Liver (tissue), 9 donors: Measurements from ENCODE around the gene GMEB2. TPM values are rescaled to one million over a fixed set of nuclear protein-coding genes. Genes with fewer than 3 reads are reported as not detected.

ENCODE experiments used
- DNase-seq: peaks from one replicate; pipeline ENCODE4 v3.0.0-alpha.2; 2017; ENCODE audit warnings: low spot score
- H3K27ac ChIP-seq, 2 donors: one replicate each; pipeline ENCODE4 v1.7.0; 2013; ENCODE audit warnings: inconsistent platforms in 2 of 2, low read length in 2 of 2, control low read depth in 1 of 2, low read depth in 1 of 2, mild to moderate bottlenecking in 1 of 2
- H3K27me3 ChIP-seq, 4 donors: one replicate each; pipeline versions ENCODE4 v1.6.1 to v1.7.0; 2013; ENCODE audit warnings: low read length in 3 of 4, inconsistent platforms in 1 of 4, mild to moderate bottlenecking in 1 of 4, moderate library complexity in 1 of 4; ENCODE audit not compliant: control insufficient read depth in 4 of 4, insufficient read depth in 4 of 4
- H3K36me3 ChIP-seq, 4 donors: one replicate each; pipeline versions ENCODE4 v1.6.1 to v1.7.0; 2013; ENCODE audit warnings: low read length in 3 of 4, mild to moderate bottlenecking in 3 of 4, low read depth in 1 of 4, moderate library complexity in 1 of 4; ENCODE audit not compliant: control insufficient read depth in 4 of 4, insufficient read depth in 3 of 4
- H3K4me1 ChIP-seq, 4 donors: one replicate each; pipeline versions ENCODE4 v1.6.1 to v1.7.0; 2013; ENCODE audit warnings: low read length in 3 of 4, mild to moderate bottlenecking in 3 of 4, moderate library complexity in 1 of 4; ENCODE audit not compliant: control insufficient read depth in 4 of 4, insufficient read depth in 4 of 4
- H3K4me3 ChIP-seq, 3 donors: one replicate each; pipeline versions ENCODE4 v1.6.1 to v1.7.0; 2013; ENCODE audit warnings: low read length in 3 of 3, control low read depth in 1 of 3, low read depth in 1 of 3, mild to moderate bottlenecking in 1 of 3
- H3K9ac ChIP-seq, 2 donors: one replicate each; pipeline ENCODE4 v1.7.0; 2013; ENCODE audit warnings: low read length in 2 of 2, mild to moderate bottlenecking in 2 of 2, moderate library complexity in 2 of 2, control low read depth in 1 of 2, low read depth in 1 of 2
- H3K9me3 ChIP-seq, 4 donors: one replicate each; pipeline versions ENCODE4 v1.6.1 to v1.7.0; 2013; ENCODE audit warnings: low read length in 3 of 4; ENCODE audit not compliant: control insufficient read depth in 4 of 4
- ATF3 ChIP-seq: IDR thresholded peaks from 2 replicates; pipeline ENCODE4 v1.6.1; 2016; ENCODE audit warnings: antibody characterized with exemption
- EGR1 ChIP-seq, 2 donors: IDR thresholded peaks; 2 replicates each; pipeline ENCODE4 v1.6.1; 2016 to 2018; ENCODE audit warnings: antibody characterized with exemption in 2 of 2, low read depth in 2 of 2
- FOXA1 ChIP-seq: IDR thresholded peaks from 2 replicates; pipeline ENCODE4 v1.6.1; 2016; ENCODE audit warnings: antibody characterized with exemption
- FOXA2 ChIP-seq: IDR thresholded peaks from 2 replicates; pipeline ENCODE4 v1.6.1; 2016; ENCODE audit warnings: antibody characterized with exemption
- GABPA ChIP-seq, 2 donors: IDR thresholded peaks in 1 of 2; conservative IDR thresholded peaks in 1 of 2; 2 replicates each; pipeline ENCODE4 v1.6.1; 2016; ENCODE audit warnings: antibody characterized with exemption in 2 of 2, mild to moderate bottlenecking in 1 of 2, moderate library complexity in 1 of 2
- HNF4A ChIP-seq, 2 donors: conservative IDR thresholded peaks; 2 replicates each; pipeline ENCODE4 v1.6.1; 2016; ENCODE audit warnings: antibody characterized with exemption in 2 of 2, mild to moderate bottlenecking in 2 of 2
- HNF4G ChIP-seq: IDR thresholded peaks from 2 replicates; pipeline ENCODE4 v1.6.1; 2016; ENCODE audit warnings: antibody characterized with exemption
- JUND ChIP-seq, 2 donors: IDR thresholded peaks; 2 replicates each; pipeline ENCODE4 v1.6.1; 2016; ENCODE audit warnings: antibody characterized with exemption in 2 of 2
- NR2F2 ChIP-seq: IDR thresholded peaks from 2 replicates; pipeline ENCODE4 v1.6.1; 2016; ENCODE audit warnings: antibody characterized with exemption
- RAD21 ChIP-seq, 2 donors: IDR thresholded peaks; 2 replicates each; pipeline ENCODE4 v1.6.1; 2016; ENCODE audit warnings: antibody characterized with exemption in 2 of 2, mild to moderate bottlenecking in 2 of 2
- RXRA ChIP-seq, 2 donors: IDR thresholded peaks; 2 replicates each; pipeline ENCODE4 v1.6.1; 2017 to 2018; ENCODE audit warnings: antibody characterized with exemption in 2 of 2, mild to moderate bottlenecking in 1 of 2
- SP1 ChIP-seq: IDR thresholded peaks from 2 replicates; pipeline ENCODE4 v1.6.1; 2018; ENCODE audit warnings: antibody characterized with exemption, mild to moderate bottlenecking
- TAF1 ChIP-seq: conservative IDR thresholded peaks from 2 replicates; pipeline ENCODE4 v1.6.1; 2016; ENCODE audit warnings: antibody characterized with exemption, mild to moderate bottlenecking
- YY1 ChIP-seq: IDR thresholded peaks from 2 replicates; pipeline ENCODE4 v1.6.1; 2016; ENCODE audit warnings: antibody characterized with exemption, mild to moderate bottlenecking
- ZBTB33 ChIP-seq: IDR thresholded peaks from 2 replicates; pipeline ENCODE4 v1.6.1; 2016; ENCODE audit warnings: antibody characterized with exemption
- WGBS: extraction: QIAGEN DNeasy Blood & Tissue Kit; methylation state at CpG from one replicate; pipeline ENCODE4 v1.1.7; 2013; 5-methylcytosine and 5-hydroxymethylcytosine counted together
- polyA plus RNA-seq, 2 donors: library from polyadenylated mRNA; stranded (reverse) in 1 of 2; unstranded in 1 of 2; fragments of 200-250 nt in 1 of 2; fragments of >200 nt in 1 of 2; fragmentation: Nextera tagmentation in 1 of 2; extraction: Ambion mirVana in 1 of 2; gene quantifications; one replicate each; pipeline versions ENCODE4 v1.2.1 to v1.2.3, GENCODE V29; 2013 to 2015
- total RNA-seq, 2 donors: library from RNA; depleted of rRNA; stranded (reverse); fragments of >200 nt; gene quantifications; one replicate each; pipeline ENCODE4 v1.2.3, GENCODE V29; 2014
- TF ChIP-seq, protein P1 (sequence below): IDR thresholded peaks from 2 replicates; pipeline ENCODE4 v1.6.1; 2016; ENCODE audit warnings: antibody characterized with exemption, mild to moderate bottlenecking
- TF ChIP-seq, protein P2 (sequence below): IDR thresholded peaks from 2 replicates; pipeline ENCODE4 v1.6.1; 2016; ENCODE audit warnings: antibody characterized with exemption
- TF ChIP-seq, protein P3 (sequence below): fragments of 150-350 bp; IDR thresholded peaks from 2 replicates; pipeline ENCODE4 v1.5.1; 2017; ENCODE audit warnings: improper control_type of control experiment, low read depth, low read length; ENCODE audit not compliant: missing input control
- donor health status: healthy.
- donor health status: healthy.
- donor health status: healthy.
- donor health status: healthy.
- donor health status: healthy.

Gene GMEB2
- total and polyA plus RNA-seq, 4 donors = 1.3 to 8.6 (median 5.3) TPM

GRCh38 chr20:63635431-63636141 is 8.7 kb upstream of the GMEB2 start:
- TF ChIP-seq ATF3 = no peak
- TF ChIP-seq JUND (IDR thresholded peaks at IDR 0.05) = no peak
- TF ChIP-seq, protein P1, sequence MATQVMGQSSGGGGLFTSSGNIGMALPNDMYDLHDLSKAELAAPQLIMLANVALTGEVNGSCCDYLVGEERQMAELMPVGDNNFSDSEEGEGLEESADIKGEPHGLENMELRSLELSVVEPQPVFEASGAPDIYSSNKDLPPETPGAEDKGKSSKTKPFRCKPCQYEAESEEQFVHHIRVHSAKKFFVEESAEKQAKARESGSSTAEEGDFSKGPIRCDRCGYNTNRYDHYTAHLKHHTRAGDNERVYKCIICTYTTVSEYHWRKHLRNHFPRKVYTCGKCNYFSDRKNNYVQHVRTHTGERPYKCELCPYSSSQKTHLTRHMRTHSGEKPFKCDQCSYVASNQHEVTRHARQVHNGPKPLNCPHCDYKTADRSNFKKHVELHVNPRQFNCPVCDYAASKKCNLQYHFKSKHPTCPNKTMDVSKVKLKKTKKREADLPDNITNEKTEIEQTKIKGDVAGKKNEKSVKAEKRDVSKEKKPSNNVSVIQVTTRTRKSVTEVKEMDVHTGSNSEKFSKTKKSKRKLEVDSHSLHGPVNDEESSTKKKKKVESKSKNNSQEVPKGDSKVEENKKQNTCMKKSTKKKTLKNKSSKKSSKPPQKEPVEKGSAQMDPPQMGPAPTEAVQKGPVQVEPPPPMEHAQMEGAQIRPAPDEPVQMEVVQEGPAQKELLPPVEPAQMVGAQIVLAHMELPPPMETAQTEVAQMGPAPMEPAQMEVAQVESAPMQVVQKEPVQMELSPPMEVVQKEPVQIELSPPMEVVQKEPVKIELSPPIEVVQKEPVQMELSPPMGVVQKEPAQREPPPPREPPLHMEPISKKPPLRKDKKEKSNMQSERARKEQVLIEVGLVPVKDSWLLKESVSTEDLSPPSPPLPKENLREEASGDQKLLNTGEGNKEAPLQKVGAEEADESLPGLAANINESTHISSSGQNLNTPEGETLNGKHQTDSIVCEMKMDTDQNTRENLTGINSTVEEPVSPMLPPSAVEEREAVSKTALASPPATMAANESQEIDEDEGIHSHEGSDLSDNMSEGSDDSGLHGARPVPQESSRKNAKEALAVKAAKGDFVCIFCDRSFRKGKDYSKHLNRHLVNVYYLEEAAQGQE = no peak
- H3K27me3 ChIP-seq = no peaks in the 10 kb centered on the region
- no peak overlapping the region for H3K9ac ChIP-seq
- 78% methylated on average over 15 of the region's 15 CpGs for WGBS
- peaks cover 0 to 2% (median 0%) of the 10 kb centered on the region in 4 donors for H3K4me1 ChIP-seq
- peak overlapping the region; percentile 8 to 50 for H3K27ac ChIP-seq
- H3K36me3 ChIP-seq = no peaks in the 10 kb centered on the region
- no peak for DNase-seq
- H3K9me3 ChIP-seq = no peaks in the 10 kb centered on the region
- H3K4me3 ChIP-seq = no peak overlapping the region

GRCh38 chr20:63633732-63634131 is 6.8 kb upstream of the GMEB2 start:
- TF ChIP-seq RXRA (IDR thresholded peaks at IDR 0.05) (no peak), RAD21 (IDR thresholded peaks at IDR 0.05) (no peak), TAF1 (no peak), NR2F2 (no peak), HNF4A (conservative IDR thresholded peaks at IDR 0.05) (no peak), GABPA (IDR thresholded peaks at IDR 0.05 in 1 of 2, conservative IDR thresholded peaks at IDR 0.05 in 1 of 2) (no peak), EGR1 (IDR thresholded peaks at IDR 0.05; ENCODE audit: low read depth in 2 of 2) (no peak), FOXA2 (no peak), HNF4G (no peak), FOXA1 (no peak), SP1 (no peak), ZBTB33 (no peak), YY1 (no peak), JUND (IDR thresholded peaks at IDR 0.05) (no peak)
- TF ChIP-seq, protein P2, sequence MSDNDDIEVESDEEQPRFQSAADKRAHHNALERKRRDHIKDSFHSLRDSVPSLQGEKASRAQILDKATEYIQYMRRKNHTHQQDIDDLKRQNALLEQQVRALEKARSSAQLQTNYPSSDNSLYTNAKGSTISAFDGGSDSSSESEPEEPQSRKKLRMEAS = no peak
- TF ChIP-seq, protein P3, sequence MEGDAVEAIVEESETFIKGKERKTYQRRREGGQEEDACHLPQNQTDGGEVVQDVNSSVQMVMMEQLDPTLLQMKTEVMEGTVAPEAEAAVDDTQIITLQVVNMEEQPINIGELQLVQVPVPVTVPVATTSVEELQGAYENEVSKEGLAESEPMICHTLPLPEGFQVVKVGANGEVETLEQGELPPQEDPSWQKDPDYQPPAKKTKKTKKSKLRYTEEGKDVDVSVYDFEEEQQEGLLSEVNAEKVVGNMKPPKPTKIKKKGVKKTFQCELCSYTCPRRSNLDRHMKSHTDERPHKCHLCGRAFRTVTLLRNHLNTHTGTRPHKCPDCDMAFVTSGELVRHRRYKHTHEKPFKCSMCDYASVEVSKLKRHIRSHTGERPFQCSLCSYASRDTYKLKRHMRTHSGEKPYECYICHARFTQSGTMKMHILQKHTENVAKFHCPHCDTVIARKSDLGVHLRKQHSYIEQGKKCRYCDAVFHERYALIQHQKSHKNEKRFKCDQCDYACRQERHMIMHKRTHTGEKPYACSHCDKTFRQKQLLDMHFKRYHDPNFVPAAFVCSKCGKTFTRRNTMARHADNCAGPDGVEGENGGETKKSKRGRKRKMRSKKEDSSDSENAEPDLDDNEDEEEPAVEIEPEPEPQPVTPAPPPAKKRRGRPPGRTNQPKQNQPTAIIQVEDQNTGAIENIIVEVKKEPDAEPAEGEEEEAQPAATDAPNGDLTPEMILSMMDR = no peak
- TF ChIP-seq, protein P1 = no peak
- Histone ChIP-seq H3K4me1 (peaks cover 0 to 2% (median under 1%) of the 10 kb centered on the region in 4 donors), H3K36me3 (no peaks in the 10 kb centered on the region), H3K9ac (no peak overlapping the region), H3K27me3 (no peaks in the 10 kb centered on the region), H3K27ac (no peak overlapping the region), H3K9me3 (no peaks in the 10 kb centered on the region), H3K4me3 (no peak overlapping the region)
- 84% methylated on average over 9 of the region's 9 CpGs for WGBS
- DNase-seq = no peak
